Measurements from ENCODE around the gene CYTH4.
"Not testable (repeated sequence)": the region's sequence is repeated elsewhere in the genome, so short reads cannot be mapped to it uniquely, and the experiment has no call there.

The CYTH4 gene

DNA sequence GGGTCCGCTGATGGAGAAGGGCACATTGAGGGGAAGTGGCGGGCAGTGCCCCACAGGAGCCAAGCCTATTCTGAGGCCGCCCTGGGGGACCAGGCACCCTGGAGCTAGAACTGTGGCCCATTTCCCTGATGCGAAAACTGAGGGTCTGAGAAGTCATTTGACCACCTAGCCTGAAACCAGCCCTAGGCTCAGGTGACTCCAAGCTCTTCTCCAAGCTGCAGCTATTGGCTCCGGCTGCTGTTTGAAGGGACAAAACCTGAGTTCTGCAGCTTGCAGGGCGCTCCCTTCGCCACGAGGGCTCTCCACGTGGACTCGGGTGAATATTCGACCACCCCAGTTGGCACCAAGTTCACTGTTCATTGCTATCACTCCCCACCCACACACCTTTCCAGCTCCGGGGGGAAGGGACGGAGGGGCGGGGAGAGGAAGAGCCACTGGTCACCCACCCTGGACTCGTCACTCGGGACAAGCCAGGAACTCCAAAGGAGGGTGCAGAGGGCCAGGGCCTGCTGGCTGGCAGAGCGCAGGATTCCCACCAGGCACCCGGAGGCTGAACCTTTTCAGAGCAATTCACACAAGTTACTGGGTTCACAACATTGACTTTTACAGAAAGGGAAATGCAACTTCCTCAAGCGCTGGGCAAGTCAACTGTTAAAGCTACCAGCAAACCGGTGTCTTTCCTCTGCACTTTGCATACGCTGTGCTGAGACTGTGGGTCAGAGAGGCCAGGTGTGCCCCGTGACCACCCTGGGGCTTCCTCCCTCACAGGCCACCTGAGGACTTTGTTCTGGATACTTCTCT is 37.2 kb upstream of the CYTH4 start:
- DNase-seq = no peak
- in situ Hi-C loops (cut with HindIII; ENCODE audit: low pct_ligation_motif_present, low pct_unique_long_range_greater_than_20kb, low sequenced_read_pairs) = no loop called here

DNA sequence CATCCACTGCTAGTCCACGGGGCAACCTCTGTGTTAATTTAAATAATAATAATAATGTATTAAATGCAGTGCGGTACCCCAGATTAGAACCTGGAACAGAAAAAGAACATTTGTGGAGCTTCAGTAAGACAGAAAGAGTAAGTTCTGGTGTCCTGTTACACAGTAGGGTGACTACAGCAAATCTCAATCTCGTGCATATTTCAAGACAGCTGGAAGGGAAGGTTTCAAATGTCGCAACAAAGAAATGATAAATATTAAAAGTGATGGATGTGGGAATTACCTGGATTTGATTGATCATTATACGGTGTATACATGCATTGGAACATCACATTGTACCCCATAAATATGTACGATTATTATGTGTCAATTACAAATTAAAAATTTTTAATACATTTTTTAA is 36.6 kb upstream of the CYTH4 start:
- in situ Hi-C loops (cut with HindIII; ENCODE audit: low pct_ligation_motif_present, low pct_unique_long_range_greater_than_20kb, low sequenced_read_pairs) = no loop called here

DNA sequence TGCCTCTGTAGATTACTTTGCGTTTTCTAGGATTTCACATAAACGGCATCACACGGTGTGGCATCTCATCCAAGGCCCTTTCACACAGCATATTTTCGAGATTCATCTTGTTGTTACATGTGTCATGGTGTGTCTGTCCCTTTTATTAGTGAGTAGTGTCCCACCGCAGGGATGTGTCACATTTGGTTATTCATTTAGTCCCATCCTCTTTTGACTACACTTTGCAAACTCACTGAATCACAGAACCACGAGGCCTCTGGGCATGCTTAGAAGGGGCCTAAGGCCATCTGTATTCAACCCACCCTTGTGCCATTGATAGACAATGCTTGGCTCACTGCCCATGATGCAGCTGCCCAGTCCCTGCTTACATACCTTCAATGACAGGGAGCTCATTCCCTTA is 34.1 kb upstream of the CYTH4 start:
- in situ Hi-C loops (cut with HindIII; ENCODE audit: low pct_ligation_motif_present, low pct_unique_long_range_greater_than_20kb, low sequenced_read_pairs) = no loop called here

More for the DNA sequence above, 36.6 kb upstream of the CYTH4 start:
- no peak for DNase-seq

DNA sequence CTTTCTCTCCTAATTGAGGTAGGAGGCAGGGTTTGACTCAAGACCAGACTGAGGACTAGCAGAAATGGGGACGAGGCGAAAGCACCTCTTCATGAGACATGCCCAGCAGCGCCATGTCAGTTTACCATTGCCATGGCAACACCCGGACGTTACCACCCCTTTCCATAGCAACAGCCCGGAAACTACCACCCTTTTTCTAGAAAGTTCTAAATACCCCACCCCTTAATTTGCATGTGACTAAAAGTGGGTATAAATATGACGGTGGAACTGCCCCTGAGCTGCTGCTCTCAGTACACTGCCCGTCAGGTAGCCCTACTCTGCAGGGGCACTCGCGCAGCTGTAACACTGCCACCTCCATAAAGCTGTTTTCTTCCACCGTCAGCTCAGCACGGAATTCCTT is 32.3 kb upstream of the CYTH4 start:
- in situ Hi-C loops (cut with HindIII; ENCODE audit: low pct_ligation_motif_present, low pct_unique_long_range_greater_than_20kb, low sequenced_read_pairs) = no loop called here
- DNase-seq = no peak

More for the DNA sequence above, 34.1 kb upstream of the CYTH4 start:
- DNase-seq = no peak

- in situ Hi-C loops (cut with HindIII; ENCODE audit: low pct_ligation_motif_present, low pct_unique_long_range_greater_than_20kb, low sequenced_read_pairs); DNase-seq: not testable (repeated sequence)
These were observed 30.5 kb upstream of the CYTH4 start for GRCh38 chr22:37251836-37252235.

DNA sequence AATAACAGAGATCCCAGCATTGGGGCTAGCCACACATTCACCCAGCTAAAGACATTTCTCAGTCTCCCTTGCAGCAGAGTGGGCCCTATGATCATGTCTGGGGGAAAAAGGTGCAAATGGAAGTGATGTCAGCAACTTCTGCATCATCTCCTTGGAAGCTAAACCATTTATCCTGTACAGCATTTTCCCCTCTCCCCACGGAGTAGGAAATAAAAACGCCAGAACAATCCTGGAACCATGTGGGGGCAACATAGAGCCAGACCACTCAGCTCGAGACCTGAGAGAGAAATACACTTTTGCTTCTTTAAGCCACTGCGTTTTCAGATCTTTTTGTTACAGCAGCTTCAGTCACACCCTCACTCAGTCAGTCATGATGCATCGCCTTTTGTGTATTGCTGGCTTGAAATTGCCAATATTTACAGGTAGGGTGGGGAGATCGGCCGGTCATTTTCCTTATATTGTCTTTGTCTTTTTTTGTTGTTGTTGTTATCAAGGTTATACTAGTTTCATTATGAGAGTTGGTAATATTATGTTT is 29.1 kb upstream of the CYTH4 start:
- in situ Hi-C loops (cut with HindIII; ENCODE audit: low pct_ligation_motif_present, low pct_unique_long_range_greater_than_20kb, low sequenced_read_pairs) = no loop called here
- DNase-seq = no peak

GRCh38 chr22:37254209-37254866 is 28.0 kb upstream of the CYTH4 start:
- in situ Hi-C loops (cut with HindIII; ENCODE audit: low pct_ligation_motif_present, low pct_unique_long_range_greater_than_20kb, low sequenced_read_pairs) = no loop called here

DNA sequence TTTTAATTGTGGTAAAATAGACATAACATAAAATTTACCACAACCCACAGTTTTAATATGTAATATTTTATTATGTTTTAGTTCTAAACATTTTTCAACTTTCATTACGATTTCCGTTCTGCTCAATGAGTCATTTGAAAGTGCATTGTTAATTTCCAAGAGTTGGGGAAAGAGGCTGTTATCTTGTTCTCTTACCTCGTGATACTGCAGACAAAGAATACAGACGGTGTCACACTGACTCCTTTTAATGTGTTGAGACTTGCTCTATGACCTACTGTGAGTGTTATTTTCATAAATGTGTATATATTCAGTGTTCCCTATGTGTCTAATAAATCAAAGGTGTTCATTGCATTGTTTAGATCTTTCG is 27.5 kb upstream of the CYTH4 start:
- in situ Hi-C loops (cut with HindIII; ENCODE audit: low pct_ligation_motif_present, low pct_unique_long_range_greater_than_20kb, low sequenced_read_pairs) = no loop called here
- no peak for DNase-seq

More at GRCh38 chr22:37254209-37254866, 28.0 kb upstream of the CYTH4 start:
- DNase-seq = peak; percentile 69

GRCh38 chr22:37255558-37256006 is 26.7 kb upstream of the CYTH4 start:
- in situ Hi-C loops (cut with HindIII; ENCODE audit: low pct_ligation_motif_present, low pct_unique_long_range_greater_than_20kb, low sequenced_read_pairs) = no loop called here
- DNase-seq = no peak

- DNase-seq = no peak
- in situ Hi-C loops (cut with HindIII; ENCODE audit: low pct_ligation_motif_present, low pct_unique_long_range_greater_than_20kb, low sequenced_read_pairs) = no loop called here
These were observed 26.1 kb upstream of the CYTH4 start for GRCh38 chr22:37256075-37256726.

GRCh38 chr22:37258005-37258752 is 24.1 kb upstream of the CYTH4 start:
- in situ Hi-C loops (cut with HindIII; ENCODE audit: low pct_ligation_motif_present, low pct_unique_long_range_greater_than_20kb, low sequenced_read_pairs) = no loop called here

DNA sequence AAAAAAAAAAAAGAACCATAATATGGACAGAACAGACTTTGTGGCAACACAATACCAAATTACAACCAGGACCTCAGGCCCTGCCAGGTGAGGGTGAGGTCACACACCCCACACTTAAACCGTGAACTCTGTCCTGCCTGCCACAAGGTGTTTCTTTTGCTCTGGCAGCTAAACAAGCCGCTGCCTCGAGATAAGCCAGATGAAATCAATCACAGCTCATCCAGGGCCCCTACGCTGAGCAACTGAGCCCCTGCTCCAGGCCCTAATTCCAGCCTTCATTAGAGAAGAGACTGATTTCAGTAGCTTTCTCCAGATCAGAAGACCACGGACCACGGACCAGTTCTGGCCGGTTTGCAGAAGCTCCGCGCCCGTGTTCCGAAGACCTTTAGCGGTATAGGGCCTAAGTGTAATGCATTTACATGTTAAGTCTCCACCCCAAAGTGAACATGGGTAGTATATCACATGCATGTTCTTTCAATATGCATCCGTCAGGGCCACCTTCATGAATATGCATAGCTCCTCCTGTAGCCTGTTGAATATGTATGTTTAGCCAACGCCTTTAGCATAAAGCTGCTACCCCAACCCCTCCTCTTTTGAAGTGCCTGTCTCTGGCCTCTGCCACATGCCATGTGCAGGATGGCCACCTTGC is 23.4 kb upstream of the CYTH4 start:
- in situ Hi-C loops (cut with HindIII; ENCODE audit: low pct_ligation_motif_present, low pct_unique_long_range_greater_than_20kb, low sequenced_read_pairs) = no loop called here
- DNase-seq = no peak

More at GRCh38 chr22:37258005-37258752, 24.1 kb upstream of the CYTH4 start:
- no peak for DNase-seq

DNA sequence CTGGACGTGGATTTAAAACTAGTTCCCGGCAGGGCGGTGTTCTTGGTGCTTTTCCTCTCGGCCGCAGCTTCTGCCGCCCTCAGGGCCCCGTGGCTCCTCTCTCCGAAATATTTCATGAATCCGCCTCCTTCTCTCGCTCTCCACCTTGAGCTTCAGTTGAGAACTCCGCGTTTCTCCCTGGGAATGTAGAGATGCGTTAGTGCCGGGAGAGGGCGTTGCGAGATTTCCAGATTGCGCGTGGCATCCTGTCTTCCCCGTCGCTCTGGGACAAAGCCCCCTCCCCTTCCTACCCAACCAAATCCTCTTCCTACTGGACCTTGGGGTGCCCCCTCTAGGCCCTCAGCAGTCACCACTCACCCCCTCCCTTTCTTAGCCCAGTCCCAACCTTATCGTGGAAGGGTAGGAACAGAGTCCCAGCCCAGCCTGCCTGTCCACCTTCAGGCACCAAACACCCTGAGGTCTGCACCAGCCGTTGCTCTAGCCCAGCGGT is 22.7 kb upstream of the CYTH4 start:
- in situ Hi-C loops (cut with HindIII; ENCODE audit: low pct_ligation_motif_present, low pct_unique_long_range_greater_than_20kb, low sequenced_read_pairs) = no loop called here
- peak; percentile 75 for DNase-seq

DNA sequence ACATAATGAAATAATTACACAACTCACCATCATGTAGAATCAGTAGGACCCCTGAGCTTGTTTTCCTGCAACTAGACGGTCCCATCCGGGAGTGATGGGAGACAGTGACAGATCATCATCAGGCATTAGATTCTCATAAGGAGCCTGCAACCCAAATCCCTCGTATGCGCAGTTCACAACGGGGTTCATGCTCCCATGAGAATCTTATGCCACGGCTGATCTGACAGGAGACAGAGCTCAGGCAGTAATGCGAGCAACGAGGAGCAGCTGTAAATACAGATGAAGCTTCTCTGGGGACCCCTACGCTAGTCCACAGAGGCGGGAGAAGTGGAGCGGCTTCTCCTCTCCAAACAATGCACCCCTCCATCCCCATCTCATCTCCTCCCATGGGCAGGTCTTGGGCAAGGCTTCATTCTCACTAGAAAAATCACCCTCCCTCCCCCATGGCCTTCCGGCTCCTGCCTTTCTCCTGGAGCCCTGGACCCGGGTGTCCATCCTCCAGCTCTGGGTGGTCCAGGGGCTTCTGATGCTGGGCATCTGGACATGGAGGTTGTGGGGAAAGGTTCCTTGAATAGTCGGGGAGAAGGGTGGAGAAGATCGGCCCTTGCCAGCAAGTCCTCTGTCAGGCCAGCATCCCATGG is 22.0 kb upstream of the CYTH4 start:
- in situ Hi-C loops (cut with HindIII; ENCODE audit: low pct_ligation_motif_present, low pct_unique_long_range_greater_than_20kb, low sequenced_read_pairs) = no loop called here

GRCh38 chr22:37260901-37261336 is 21.4 kb upstream of the CYTH4 start:
- in situ Hi-C loops (cut with HindIII; ENCODE audit: low pct_ligation_motif_present, low pct_unique_long_range_greater_than_20kb, low sequenced_read_pairs) = no loop called here
- DNase-seq = peak; percentile 39

More for the DNA sequence above, 22.0 kb upstream of the CYTH4 start:
- no peak for DNase-seq

DNA sequence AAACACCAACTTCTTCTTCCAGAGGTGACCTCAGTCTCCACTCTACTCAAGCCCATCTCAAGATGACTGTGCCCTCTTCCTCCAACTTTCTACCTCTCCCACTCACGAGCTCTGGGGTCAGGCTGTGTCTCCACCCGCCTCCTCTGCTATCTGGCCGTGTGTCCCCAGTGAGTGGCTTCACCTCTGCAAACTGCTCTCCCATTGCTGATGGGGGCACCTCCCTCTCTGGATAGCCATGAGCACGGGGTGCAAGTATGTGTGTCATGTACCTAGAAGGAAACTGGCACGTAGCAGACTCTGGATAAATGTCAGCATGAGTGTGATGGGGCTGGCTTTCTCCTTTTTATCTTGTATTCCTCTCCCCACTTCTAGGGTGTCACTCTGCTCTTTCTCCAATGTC is 20.0 kb upstream of the CYTH4 start:
- no peak for DNase-seq
- in situ Hi-C loops (cut with HindIII; ENCODE audit: low pct_ligation_motif_present, low pct_unique_long_range_greater_than_20kb, low sequenced_read_pairs) = no loop called here
